ENCODE measurements around the gene OR2A14. TPM values are rescaled to one million over a fixed set of nuclear protein-coding genes. Genes with fewer than 3 reads are reported as not detected.
"Not testable (repeated sequence)": the region's sequence is repeated elsewhere in the genome, so short reads cannot be mapped to it uniquely, and the experiment has no call there.

OR2A14 gene
- polyA plus RNA-seq, 1 donor (not counting 4 experiments of a cell fraction or from before 2014, with no cell fraction given): not detected

DNA sequence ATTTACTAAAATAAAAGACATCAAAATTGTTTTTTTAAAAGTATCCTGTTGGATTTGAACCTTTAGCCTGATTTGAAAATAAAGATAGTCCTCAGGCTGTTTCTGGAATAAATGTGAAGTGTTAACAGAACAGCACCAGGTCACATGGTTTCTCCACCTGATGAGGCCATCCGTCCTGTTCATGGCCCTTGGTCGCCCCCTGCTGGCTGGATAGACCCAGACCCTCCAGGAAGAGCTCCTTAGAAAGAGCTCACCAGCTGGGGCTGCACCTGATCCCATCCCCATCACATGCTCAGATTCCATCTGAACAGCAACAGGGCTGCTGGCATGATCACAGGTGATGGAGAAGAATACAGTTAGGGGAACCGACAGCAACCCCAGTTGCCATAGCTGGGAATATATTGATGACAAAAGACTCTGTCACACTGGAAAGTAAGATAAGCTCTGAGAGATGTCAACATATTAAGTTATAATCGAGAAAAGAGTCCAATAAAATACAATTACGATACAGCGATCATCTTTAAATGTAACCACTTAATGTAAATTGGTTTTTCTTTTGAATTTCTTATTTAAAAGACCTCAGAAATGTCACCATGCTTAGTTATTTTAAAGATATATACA is 4.8 kb downstream of the OR2A14 start:
- Histone ChIP-seq H3K9me1 (ENCODE audit: control insufficient read depth, extremely low read depth, insufficient read depth, low read length) (no peaks in the 10 kb centered on the region), H3K27ac (ENCODE audit: control insufficient read depth, insufficient read depth, low read length) (no peak overlapping the region), H3K36me3 (ENCODE audit: control insufficient read depth in 2 of 2, extremely low read depth in 1 of 2, insufficient read depth in 2 of 2, low read length in 2 of 2) (no peaks in the 10 kb centered on the region), H3K27me3 (ENCODE audit: control insufficient read depth, extremely low read depth, insufficient read depth, low read length) (no peaks in the 10 kb centered on the region), H4K20me1 (ENCODE audit: control insufficient read depth, extremely low read depth, insufficient read depth, low read length) (no peaks in the 10 kb centered on the region), H3K79me2 (ENCODE audit: control insufficient read depth, insufficient read depth, low read length) (no peaks in the 10 kb centered on the region), H3K9ac (ENCODE audit: control insufficient read depth, extremely low read depth, insufficient read depth, low read length) (no peak overlapping the region), H2AFZ (ENCODE audit: control insufficient read depth, low read length) (no peak overlapping the region), H3K4me1 (ENCODE audit: control insufficient read depth, extremely low read depth, insufficient read depth, low read length) (no peaks in the 10 kb centered on the region), H3K4me2 (ENCODE audit: control insufficient read depth, extremely low read depth, insufficient read depth, low read depth, low read length) (no peak overlapping the region), H3K4me3 (ENCODE audit: control insufficient read depth in 2 of 3, extremely low read depth in 1 of 3, insufficient read depth in 2 of 3, low read depth in 1 of 3, low read length in 3 of 3) (no peak overlapping the region), H3K9me3 (ENCODE audit: control insufficient read depth, low read depth, low read length) (no peaks in the 10 kb centered on the region)
- peak; percentile 71 for DNase-seq (ENCODE audit: low read depth, low spot score)
- FAIRE-seq: peak; percentile 49
- dilution Hi-C loops (cut with MboI; ENCODE audit: extremely low pct_ligation_motif_present, low sequenced_read_pairs): no loop called here
- TF ChIP-seq, protein P1, sequence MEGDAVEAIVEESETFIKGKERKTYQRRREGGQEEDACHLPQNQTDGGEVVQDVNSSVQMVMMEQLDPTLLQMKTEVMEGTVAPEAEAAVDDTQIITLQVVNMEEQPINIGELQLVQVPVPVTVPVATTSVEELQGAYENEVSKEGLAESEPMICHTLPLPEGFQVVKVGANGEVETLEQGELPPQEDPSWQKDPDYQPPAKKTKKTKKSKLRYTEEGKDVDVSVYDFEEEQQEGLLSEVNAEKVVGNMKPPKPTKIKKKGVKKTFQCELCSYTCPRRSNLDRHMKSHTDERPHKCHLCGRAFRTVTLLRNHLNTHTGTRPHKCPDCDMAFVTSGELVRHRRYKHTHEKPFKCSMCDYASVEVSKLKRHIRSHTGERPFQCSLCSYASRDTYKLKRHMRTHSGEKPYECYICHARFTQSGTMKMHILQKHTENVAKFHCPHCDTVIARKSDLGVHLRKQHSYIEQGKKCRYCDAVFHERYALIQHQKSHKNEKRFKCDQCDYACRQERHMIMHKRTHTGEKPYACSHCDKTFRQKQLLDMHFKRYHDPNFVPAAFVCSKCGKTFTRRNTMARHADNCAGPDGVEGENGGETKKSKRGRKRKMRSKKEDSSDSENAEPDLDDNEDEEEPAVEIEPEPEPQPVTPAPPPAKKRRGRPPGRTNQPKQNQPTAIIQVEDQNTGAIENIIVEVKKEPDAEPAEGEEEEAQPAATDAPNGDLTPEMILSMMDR (optimal IDR thresholded peaks at IDR 0.05 in 1 of 3, IDR thresholded peaks at IDR 0.05 in 1 of 3, conservative IDR thresholded peaks at IDR 0.05 in 1 of 3; ENCODE audit: extremely low read depth in 1 of 3, insufficient read depth in 2 of 3, low read length in 3 of 3): peak; percentile 89 to 92 (median 92)
- no peak for TF ChIP-seq EZH2 (IDR thresholded peaks at IDR 0.05; ENCODE audit: low read length)

DNA sequence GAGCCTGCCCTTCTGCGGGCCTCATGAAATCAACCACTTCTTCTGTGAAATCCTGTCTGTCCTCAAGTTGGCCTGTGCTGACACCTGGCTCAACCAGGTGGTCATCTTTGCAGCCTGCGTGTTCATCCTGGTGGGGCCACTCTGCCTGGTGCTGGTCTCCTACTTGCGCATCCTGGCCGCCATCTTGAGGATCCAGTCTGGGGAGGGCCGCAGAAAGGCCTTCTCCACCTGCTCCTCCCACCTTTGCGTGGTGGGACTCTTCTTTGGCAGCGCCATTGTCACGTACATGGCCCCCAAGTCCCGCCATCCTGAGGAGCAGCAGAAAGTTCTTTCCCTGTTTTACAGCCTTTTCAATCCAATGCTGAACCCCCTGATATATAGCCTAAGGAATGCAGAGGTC is 6.6 kb downstream of the OR2A14 start:
- H3K27me3 ChIP-seq (ENCODE audit: control insufficient read depth, extremely low read depth, insufficient read depth, low read length); H3K9me3 ChIP-seq (ENCODE audit: control insufficient read depth, low read depth, low read length); H3K4me2 ChIP-seq (ENCODE audit: control insufficient read depth, extremely low read depth, insufficient read depth, low read depth, low read length); H3K9ac ChIP-seq (ENCODE audit: control insufficient read depth, extremely low read depth, insufficient read depth, low read length); FAIRE-seq; DNase-seq (ENCODE audit: low read depth, low spot score); H3K4me1 ChIP-seq (ENCODE audit: control insufficient read depth, extremely low read depth, insufficient read depth, low read length); dilution Hi-C loops (cut with MboI; ENCODE audit: extremely low pct_ligation_motif_present, low sequenced_read_pairs); H3K79me2 ChIP-seq (ENCODE audit: control insufficient read depth, insufficient read depth, low read length); H4K20me1 ChIP-seq (ENCODE audit: control insufficient read depth, extremely low read depth, insufficient read depth, low read length); H3K4me3 ChIP-seq (ENCODE audit: control insufficient read depth in 2 of 3, extremely low read depth in 1 of 3, insufficient read depth in 2 of 3, low read depth in 1 of 3, low read length in 3 of 3); H2AFZ ChIP-seq (ENCODE audit: control insufficient read depth, low read length); H3K27ac ChIP-seq (ENCODE audit: control insufficient read depth, insufficient read depth, low read length); H3K9me1 ChIP-seq (ENCODE audit: control insufficient read depth, extremely low read depth, insufficient read depth, low read length); H3K36me3 ChIP-seq (ENCODE audit: control insufficient read depth in 2 of 2, extremely low read depth in 1 of 2, insufficient read depth in 2 of 2, low read length in 2 of 2): not testable (repeated sequence)

DNA sequence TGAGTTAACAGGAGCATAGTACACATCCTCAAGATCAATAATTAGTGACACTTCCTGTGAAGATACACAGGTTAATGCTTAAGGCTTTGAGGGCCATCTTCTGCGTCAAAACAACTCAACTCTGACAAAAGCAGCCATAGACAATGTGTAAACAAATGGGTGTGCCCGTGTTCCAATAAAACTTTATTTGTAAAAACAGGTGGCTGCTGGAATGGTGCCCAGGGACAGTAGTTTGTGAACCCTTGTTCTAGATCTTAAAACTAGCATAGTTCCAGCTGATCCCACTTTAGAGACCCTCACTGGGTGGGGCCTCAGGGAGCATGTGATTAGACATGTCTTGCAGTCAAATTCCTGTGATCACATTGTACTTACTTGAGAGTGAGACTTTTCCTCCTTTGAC is 7.8 kb downstream of the OR2A14 start:
- TF ChIP-seq EZH2 (IDR thresholded peaks at IDR 0.05; ENCODE audit: low read length): no peak
- TF ChIP-seq, protein P1 (optimal IDR thresholded peaks at IDR 0.05 in 1 of 3, IDR thresholded peaks at IDR 0.05 in 1 of 3, conservative IDR thresholded peaks at IDR 0.05 in 1 of 3; ENCODE audit: extremely low read depth in 1 of 3, insufficient read depth in 2 of 3, low read length in 3 of 3): no peak
- Histone ChIP-seq H3K27ac (ENCODE audit: control insufficient read depth, insufficient read depth, low read length) (no peak overlapping the region), H3K79me2 (ENCODE audit: control insufficient read depth, insufficient read depth, low read length) (no peaks in the 10 kb centered on the region), H3K9me3 (ENCODE audit: control insufficient read depth, low read depth, low read length) (no peaks in the 10 kb centered on the region), H3K4me1 (ENCODE audit: control insufficient read depth, extremely low read depth, insufficient read depth, low read length) (no peaks in the 10 kb centered on the region), H3K4me3 (ENCODE audit: control insufficient read depth in 2 of 3, extremely low read depth in 1 of 3, insufficient read depth in 2 of 3, low read depth in 1 of 3, low read length in 3 of 3) (no peak overlapping the region), H3K36me3 (ENCODE audit: control insufficient read depth in 2 of 2, extremely low read depth in 1 of 2, insufficient read depth in 2 of 2, low read length in 2 of 2) (no peaks in the 10 kb centered on the region), H3K9me1 (ENCODE audit: control insufficient read depth, extremely low read depth, insufficient read depth, low read length) (no peaks in the 10 kb centered on the region), H3K9ac (ENCODE audit: control insufficient read depth, extremely low read depth, insufficient read depth, low read length) (no peak overlapping the region), H4K20me1 (ENCODE audit: control insufficient read depth, extremely low read depth, insufficient read depth, low read length) (no peaks in the 10 kb centered on the region), H3K4me2 (ENCODE audit: control insufficient read depth, extremely low read depth, insufficient read depth, low read depth, low read length) (no peak overlapping the region), H2AFZ (ENCODE audit: control insufficient read depth, low read length) (no peak overlapping the region), H3K27me3 (ENCODE audit: control insufficient read depth, extremely low read depth, insufficient read depth, low read length) (no peaks in the 10 kb centered on the region)
- FAIRE-seq (no peak), DNase-seq (ENCODE audit: low read depth, low spot score) (no peak)
- dilution Hi-C loops (cut with MboI; ENCODE audit: extremely low pct_ligation_motif_present, low sequenced_read_pairs): no loop called here

Measured in keratinocyte (primary cell).